Measurements from ENCODE around the gene DBF4.

DBF4 gene

DNA sequence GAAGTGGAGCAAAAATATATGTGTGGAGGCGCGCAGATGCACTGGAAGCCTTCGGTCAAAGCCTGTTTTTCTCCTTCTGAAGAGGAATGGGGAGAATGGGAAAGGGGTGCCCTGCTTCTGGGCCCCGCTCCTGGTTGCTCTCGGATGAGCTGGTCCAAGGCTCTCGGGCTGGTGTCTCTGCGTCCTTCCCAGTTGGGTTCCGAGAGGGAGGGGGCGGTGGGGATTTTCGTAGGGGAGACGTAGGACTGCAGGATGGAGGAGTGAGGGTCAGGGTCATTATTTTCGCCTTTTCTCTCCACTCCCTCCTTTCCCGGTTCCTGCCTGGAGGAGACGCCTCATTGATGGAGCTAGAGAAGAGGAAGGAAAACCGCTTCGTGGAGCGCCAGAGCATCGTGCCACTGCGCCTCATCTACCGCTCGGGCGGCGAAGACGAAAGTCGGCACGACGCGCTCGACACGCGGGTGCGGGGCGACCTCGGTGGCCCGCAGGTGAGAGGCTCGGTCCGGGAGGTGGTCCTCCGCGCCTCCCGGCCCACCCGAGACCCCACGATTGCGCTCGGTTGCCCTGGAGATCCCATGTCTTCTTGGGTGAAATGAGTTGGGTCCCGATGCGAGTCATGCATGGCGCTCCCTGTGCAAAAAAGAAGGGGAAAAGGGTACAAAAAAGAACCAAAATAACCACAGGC, 58.5 kb downstream of the DBF4 start:
- Histone ChIP-seq H3K27me3 (ENCODE audit: control insufficient read depth, low read length) (peaks cover 9% of the 10 kb centered on the region), H3F3A (ENCODE audit: control insufficient read depth, insufficient read depth) (0 out of 2 replicates have a peak, but pooled peaks cover 2% of the 10 kb centered on the region), H3K27ac (ENCODE audit: low read depth, low read length) (no peak overlapping the region), H4K20me1 (ENCODE audit: control insufficient read depth, insufficient read depth, low read depth, low read length) (no peaks in the 10 kb centered on the region), H3K4me3 (ENCODE audit: low read length) (peak overlapping the region; percentile 82), H3K79me2 (ENCODE audit: control insufficient read depth, low read length) (no peaks in the 10 kb centered on the region), H3K9me2 (replicated peaks; ENCODE audit: control insufficient read depth, low read length) (no peaks in the 10 kb centered on the region), H3K4me1 (ENCODE audit: control insufficient read depth, low read length) (peaks cover 14% of the 10 kb centered on the region), H3K36me3 (ENCODE audit: control insufficient read depth, low read length) (no peaks in the 10 kb centered on the region), H3K9me3 (ENCODE audit: control insufficient read depth, insufficient read depth, low read length) (no peaks in the 10 kb centered on the region), H3K4me2 (ENCODE audit: low read length) (peak overlapping the region; percentile 84)
- peak; percentile 93; the same call in 1 of the 2 replicates for TF ChIP-seq EZH2phosphoT487 (IDR thresholded peaks at IDR 0.05; ENCODE audit: borderline replicate concordance, low read length)
- TF ChIP-seq, protein P1, sequence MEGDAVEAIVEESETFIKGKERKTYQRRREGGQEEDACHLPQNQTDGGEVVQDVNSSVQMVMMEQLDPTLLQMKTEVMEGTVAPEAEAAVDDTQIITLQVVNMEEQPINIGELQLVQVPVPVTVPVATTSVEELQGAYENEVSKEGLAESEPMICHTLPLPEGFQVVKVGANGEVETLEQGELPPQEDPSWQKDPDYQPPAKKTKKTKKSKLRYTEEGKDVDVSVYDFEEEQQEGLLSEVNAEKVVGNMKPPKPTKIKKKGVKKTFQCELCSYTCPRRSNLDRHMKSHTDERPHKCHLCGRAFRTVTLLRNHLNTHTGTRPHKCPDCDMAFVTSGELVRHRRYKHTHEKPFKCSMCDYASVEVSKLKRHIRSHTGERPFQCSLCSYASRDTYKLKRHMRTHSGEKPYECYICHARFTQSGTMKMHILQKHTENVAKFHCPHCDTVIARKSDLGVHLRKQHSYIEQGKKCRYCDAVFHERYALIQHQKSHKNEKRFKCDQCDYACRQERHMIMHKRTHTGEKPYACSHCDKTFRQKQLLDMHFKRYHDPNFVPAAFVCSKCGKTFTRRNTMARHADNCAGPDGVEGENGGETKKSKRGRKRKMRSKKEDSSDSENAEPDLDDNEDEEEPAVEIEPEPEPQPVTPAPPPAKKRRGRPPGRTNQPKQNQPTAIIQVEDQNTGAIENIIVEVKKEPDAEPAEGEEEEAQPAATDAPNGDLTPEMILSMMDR (IDR thresholded peaks at IDR 0.05; ENCODE audit: low read depth, low read length, poor library complexity, severe bottlenecking), result no peak

DNA sequence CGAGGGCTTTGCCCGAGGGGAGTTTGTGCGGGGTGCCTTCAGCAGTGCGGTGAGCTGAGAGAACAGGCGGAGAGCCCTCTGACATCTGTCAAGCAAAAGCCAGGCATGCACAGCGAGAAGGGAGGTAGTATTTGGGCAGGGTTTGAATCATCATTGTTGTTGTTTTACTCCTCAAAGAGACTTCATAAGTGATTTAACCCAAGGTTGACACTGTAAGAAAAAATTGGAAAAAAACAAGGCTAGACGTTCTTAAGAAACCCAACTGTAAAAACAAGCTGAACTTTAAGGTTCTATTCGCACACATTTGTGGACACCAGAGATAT, 59.1 kb downstream of the DBF4 start:
- Histone ChIP-seq H3K9me2 (replicated peaks; ENCODE audit: control insufficient read depth, low read length) (no peaks in the 10 kb centered on the region), H3K9me3 (ENCODE audit: control insufficient read depth, insufficient read depth, low read length) (no peaks in the 10 kb centered on the region), H3F3A (ENCODE audit: control insufficient read depth, insufficient read depth) (0 out of 2 replicates have a peak, but pooled peaks cover 2% of the 10 kb centered on the region), H3K4me1 (ENCODE audit: control insufficient read depth, low read length) (peaks cover 14% of the 10 kb centered on the region), H3K79me2 (ENCODE audit: control insufficient read depth, low read length) (no peaks in the 10 kb centered on the region), H4K20me1 (ENCODE audit: control insufficient read depth, insufficient read depth, low read depth, low read length) (no peaks in the 10 kb centered on the region), H3K27ac (ENCODE audit: low read depth, low read length) (no peak overlapping the region), H3K4me2 (ENCODE audit: low read length) (peak overlapping the region; percentile 84), H3K4me3 (ENCODE audit: low read length) (peak overlapping the region; percentile 82), H3K36me3 (ENCODE audit: control insufficient read depth, low read length) (no peaks in the 10 kb centered on the region), H3K27me3 (ENCODE audit: control insufficient read depth, low read length) (peaks cover 9% of the 10 kb centered on the region)
- peak; percentile 9; the same call in 1 of the 2 replicates for TF ChIP-seq EZH2phosphoT487 (IDR thresholded peaks at IDR 0.05; ENCODE audit: borderline replicate concordance, low read length)
- TF ChIP-seq, protein P1 (IDR thresholded peaks at IDR 0.05; ENCODE audit: low read depth, low read length, poor library complexity, severe bottlenecking), result no peak

DNA sequence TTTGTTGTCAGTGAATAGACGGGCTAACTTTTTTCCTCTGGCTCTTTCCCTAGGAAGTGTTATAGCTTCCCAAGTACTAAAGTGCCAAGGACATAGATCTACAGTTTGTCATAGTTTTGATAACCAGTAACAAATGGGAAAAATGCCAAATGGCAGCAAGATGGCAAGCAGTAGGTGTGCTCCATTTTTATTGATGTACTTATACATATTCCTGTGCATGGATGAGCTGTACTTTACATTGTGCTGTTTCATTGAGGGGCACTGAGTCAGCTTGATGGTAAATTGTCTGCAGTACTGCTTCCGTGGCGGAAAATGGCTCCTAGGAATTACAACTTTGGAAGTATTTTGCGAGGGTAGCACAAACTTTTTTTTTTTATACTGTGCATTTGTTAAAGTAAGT, 64.8 kb downstream of the DBF4 start:
- Histone ChIP-seq H3F3A (ENCODE audit: control insufficient read depth, insufficient read depth) (no peaks in the 10 kb centered on the region), H3K4me1 (ENCODE audit: control insufficient read depth, low read length) (peaks cover 5% of the 10 kb centered on the region; the same call in 1 of the 2 replicates), H3K9me2 (replicated peaks; ENCODE audit: control insufficient read depth, low read length) (no peaks in the 10 kb centered on the region), H3K27ac (ENCODE audit: low read depth, low read length) (no peak overlapping the region), H3K4me3 (ENCODE audit: low read length) (no peak overlapping the region), H3K36me3 (ENCODE audit: control insufficient read depth, low read length) (no peaks in the 10 kb centered on the region), H3K27me3 (ENCODE audit: control insufficient read depth, low read length) (no peaks in the 10 kb centered on the region), H4K20me1 (ENCODE audit: control insufficient read depth, insufficient read depth, low read depth, low read length) (no peaks in the 10 kb centered on the region), H3K79me2 (ENCODE audit: control insufficient read depth, low read length) (no peaks in the 10 kb centered on the region), H3K4me2 (ENCODE audit: low read length) (no peak overlapping the region), H3K9me3 (ENCODE audit: control insufficient read depth, insufficient read depth, low read length) (no peaks in the 10 kb centered on the region)
- TF ChIP-seq EZH2phosphoT487 (IDR thresholded peaks at IDR 0.05; ENCODE audit: borderline replicate concordance, low read length), result no peak
- TF ChIP-seq, protein P1 (IDR thresholded peaks at IDR 0.05; ENCODE audit: low read depth, low read length, poor library complexity, severe bottlenecking), result no peak

Data from DOHH2 (cell line).